ENCODE results near the gene ISYNA1. TPM values are rescaled to one million over a fixed set of nuclear protein-coding genes. Genes with fewer than 3 reads are reported as not detected.

The ISYNA1 gene
- total and polyA plus RNA-seq, 2 donors (not counting 3 experiments of a cell fraction or from before 2014, with no cell fraction given), result 69.0 to 70.2 TPM

- no peak overlapping the region for H3K27ac ChIP-seq (ENCODE audit: insufficient read depth, low read depth, low read length)
- POLR2A ChIA-PET, result no interaction called here
- H4K20me1 ChIP-seq (replicated peaks; ENCODE audit: control insufficient read depth, extremely low read depth, insufficient read depth, low read length), result no peaks in the 10 kb centered on the region
- no peak for DNase-seq (ENCODE audit: low read depth, low spot score)
- CTCF ChIA-PET, result interaction anchor here (0.5 to 4.3 kb wide), 19 partner anchors 8 to 376 kb away, joined by 3 to 25 read pairs (median 7); partner anchors contain the start of genes ELL, KXD1 and REX1BD
- dilution Hi-C loops (cut with MboI; ENCODE audit: extremely low pct_ligation_motif_present, low sequenced_read_pairs), result no loop called here
- no peak overlapping the region for H3K9ac ChIP-seq (replicated peaks; ENCODE audit: extremely low read depth, insufficient read depth, low read length)
- no peaks in the 10 kb centered on the region for H3K4me1 ChIP-seq (ENCODE audit: control insufficient read depth, extremely low read depth, insufficient read depth, low read length)
- no peak for FAIRE-seq
- H3K27me3 ChIP-seq (ENCODE audit: control insufficient read depth in 2 of 2, insufficient read depth in 2 of 2, low read length in 2 of 2), result no peaks in the 10 kb centered on the region
- H3K36me3 ChIP-seq (ENCODE audit: control insufficient read depth in 2 of 2, extremely low read depth in 1 of 2, insufficient read depth in 2 of 2, low read length in 2 of 2), result peaks cover 0 to 15% of the 10 kb centered on the region in 2 experiments
- H3K79me2 ChIP-seq (ENCODE audit: control insufficient read depth, insufficient read depth, low read length), result peaks cover 16% of the 10 kb centered on the region
- intact Hi-C loops (cut with micrococcal nuclease), result loop anchor here (5.0 kb wide), 1 partner anchor 102 kb away; the partner anchor contains the start of gene UBA52
- no peaks in the 10 kb centered on the region for H3K9me3 ChIP-seq (replicated peaks; ENCODE audit: control insufficient read depth, insufficient read depth, low read length)
- no peak overlapping the region for H2AFZ ChIP-seq (ENCODE audit: low read depth, low read length)
- no peak for TF ChIP-seq MAX (IDR thresholded peaks at IDR 0.05; ENCODE audit: insufficient read depth, insufficient read length)
- TF ChIP-seq CTCF (IDR thresholded peaks at IDR 0.05; ENCODE audit: extremely low read depth in 1 of 2, insufficient read depth in 1 of 2, low read depth in 1 of 2, low read length in 2 of 2), result no peak
- TF ChIP-seq POLR2A (IDR thresholded peaks at IDR 0.05; ENCODE audit: low read depth, low read length), result no peak
- no peak for TF ChIP-seq EZH2 (IDR thresholded peaks at IDR 0.05; ENCODE audit: borderline replicate concordance, low read depth, low read length, severe bottlenecking)
- no peak for TF ChIP-seq FOS (IDR thresholded peaks at IDR 0.05; ENCODE audit: borderline replicate concordance, insufficient read depth, low read length)
- TF ChIP-seq MYC (IDR thresholded peaks at IDR 0.05; ENCODE audit: low read depth, low read length), result no peak
- no peak for TF ChIP-seq POLR2AphosphoS5 (IDR thresholded peaks at IDR 0.05; ENCODE audit: insufficient read depth, low read depth, low read length)
- TF ChIP-seq GATA2 (IDR thresholded peaks at IDR 0.05; ENCODE audit: insufficient read depth, insufficient read length, low read depth, low read length), result no peak
- no peak for TF ChIP-seq JUN (IDR thresholded peaks at IDR 0.05; ENCODE audit: borderline replicate concordance, insufficient read depth, insufficient read length, low read depth)
- H3K9me1 ChIP-seq (replicated peaks; ENCODE audit: control insufficient read depth, extremely low read depth, insufficient read depth, low read length), result no peaks in the 10 kb centered on the region
- BruUV-seq (replicated peaks), result no TSS peak
- no peak overlapping the region for H3K4me2 ChIP-seq (ENCODE audit: insufficient read depth, low read length)
- no peak overlapping the region for H3K4me3 ChIP-seq (replicated peaks in 1 of 3; ENCODE audit: insufficient read depth in 1 of 3, low read depth in 1 of 3, low read length in 3 of 3)
These were observed 32.9 kb upstream of the ISYNA1 start for GRCh38 chr19:18470787-18471186.
